Caco-2 (cell line): ENCODE results near the gene NPFFR1. TPM values are rescaled to one million over a fixed set of nuclear protein-coding genes. Genes with fewer than 3 reads are reported as not detected.

Source experiments
- BruUV-seq: library from RNA; stranded (reverse); fragments of 400-500 nt; replicated peaks from 2 replicates; lab custom pipeline; 2021; lab: Mats Ljungman, UMichigan
- CTCF ChIA-PET: fragments of 300-600 bp; sonication (Branson Sonifier 250); formaldehyde crosslinking; loops from one replicate; lab custom pipeline; 2022; ENCODE audit warnings: antibody characterized with exemption; lab: Charles Lee
- POLR2A ChIA-PET: fragments of 300-600 bp; sonication (Branson Sonifier 250); formaldehyde crosslinking; loops from one replicate; lab custom pipeline; 2022; ENCODE audit warnings: antibody characterized with exemption; lab: Charles Lee
- DNase-seq, 2 experiments: peaks; one replicate each; pipeline versions ENCODE4 v3.0.0 to v3.0.0-alpha.2; 2020 to 2022
- H3K27me3 ChIP-seq: replicated peaks from 2 replicates; pipeline ENCODE4 v1.6.0; 2011; ENCODE audit warnings: low read length; ENCODE audit not compliant: control insufficient read depth, insufficient read depth
- H3K36me3 ChIP-seq: 2 replicates; pipeline ENCODE4 v1.5.1; 2011; ENCODE audit warnings: low read length; ENCODE audit not compliant: control insufficient read depth, insufficient read depth
- H3K4me1 ChIP-seq: fragments of 250-450 bp; sonication (Bioruptor Pico); 2 replicates; pipeline ENCODE4 v1.5.1; 2020; ENCODE audit warnings: mild to moderate bottlenecking
- H3K4me3 ChIP-seq: 2 replicates; pipeline ENCODE4 v1.5.1; 2011; ENCODE audit warnings: low read depth, mild to moderate bottlenecking, control low read depth, low read length
- H3K9me3 ChIP-seq: fragments of 250-450 bp; sonication (Bioruptor Pico); 2 replicates; pipeline ENCODE4 v1.5.1; 2020; ENCODE audit warnings: mild to moderate bottlenecking, moderate library complexity
- H3K27ac Mint-ChIP-seq: one replicate; pipeline ENCODE4 v1.8.0; 2022; ENCODE audit warnings: mixed read lengths; ENCODE audit not compliant: unreplicated experiment
- H3K27me3 Mint-ChIP-seq: one replicate; pipeline ENCODE4 v1.8.0; 2022; ENCODE audit warnings: mixed read lengths; ENCODE audit not compliant: insufficient read depth, unreplicated experiment
- H3K36me3 Mint-ChIP-seq: one replicate; pipeline ENCODE4 v1.8.0; 2022; ENCODE audit warnings: mild to moderate bottlenecking, mixed read lengths; ENCODE audit not compliant: insufficient read depth, unreplicated experiment
- H3K4me1 Mint-ChIP-seq: one replicate; pipeline ENCODE4 v1.8.0; 2022; ENCODE audit warnings: low read depth, mixed read lengths; ENCODE audit not compliant: unreplicated experiment
- H3K4me3 Mint-ChIP-seq: one replicate; pipeline ENCODE4 v1.8.0; 2022; ENCODE audit warnings: mild to moderate bottlenecking, moderate library complexity, mixed read lengths; ENCODE audit not compliant: unreplicated experiment
- H3K9me3 Mint-ChIP-seq: one replicate; pipeline ENCODE4 v1.8.0; 2022; ENCODE audit warnings: mixed read lengths; ENCODE audit not compliant: unreplicated experiment
- intact Hi-C: fragments of 100-400 bp; cut with micrococcal nuclease; formaldehyde crosslinking; loops from one replicate; pipeline ENCODE4 v1.10.0; 2022; ENCODE audit not compliant: unreplicated experiment
- total RNA-seq: library from RNA; stranded (reverse); gene quantifications from 2 replicates; pipeline ENCODE4 v1.2.3, GENCODE V29; 2022
- TF ChIP-seq, protein P1 (sequence below), 2 experiments: fragments of 200-600 bp in 1 of 2; IDR thresholded peaks; 1 replicate in 1 of 2; 2 replicates in 1 of 2; pipeline versions ENCODE4 v1.5.1 to v1.8.0; 2011 to 2022; ENCODE audit warnings: antibody characterized with exemption in 1 of 2, control low read depth in 1 of 2, inconsistent platforms in 1 of 2, low read depth in 1 of 2, low read length in 1 of 2, mild to moderate bottlenecking in 1 of 2, moderate library complexity in 1 of 2; ENCODE audit not compliant: insufficient read depth in 1 of 2, severe bottlenecking in 1 of 2, unreplicated experiment in 1 of 2

NPFFR1 gene
- total RNA-seq, 1 experiment from 2014 or later, result not detected

DNA sequence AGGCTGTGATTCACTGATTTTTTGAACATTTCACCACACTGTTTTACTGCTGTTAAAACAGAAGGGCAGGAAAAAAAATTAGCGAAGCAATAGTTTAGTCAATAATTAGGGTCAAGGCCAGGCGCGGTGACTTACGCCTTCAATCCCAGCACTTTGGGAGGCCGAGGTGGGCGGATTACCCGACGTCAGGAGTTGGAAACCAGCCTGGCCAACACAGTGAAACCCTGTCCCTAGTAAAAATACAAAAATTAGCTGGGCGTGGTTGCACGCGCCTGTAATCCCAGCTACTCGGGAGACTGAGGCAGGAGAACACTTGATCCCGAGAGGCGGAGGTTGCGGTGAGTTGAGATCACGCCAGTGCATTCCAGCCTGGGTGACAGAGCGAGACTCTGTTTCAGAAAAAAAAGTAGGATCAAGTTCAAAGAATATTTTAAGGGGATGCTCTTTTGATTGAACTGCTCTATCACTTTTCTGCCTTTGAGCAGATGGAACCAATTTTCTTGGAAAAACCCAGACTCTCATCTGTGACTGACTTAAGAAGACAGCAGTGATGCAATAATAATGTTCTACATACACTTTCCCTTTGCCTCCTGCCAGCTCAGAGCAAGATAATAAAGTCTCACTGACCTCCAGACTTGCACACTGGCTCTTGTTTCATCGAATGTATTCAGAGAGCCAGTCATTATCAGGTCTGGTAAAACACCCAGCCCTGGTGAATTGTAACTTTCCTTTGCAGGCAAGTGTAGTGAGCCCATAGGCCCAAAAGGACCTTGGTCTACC lies 48.9 kb downstream of the NPFFR1 start:
- ChIA-PET CTCF (interaction anchor here (0.6 to 3.7 kb wide), 4 partner anchors 30 to 839 kb away, joined by 5 to 49 read pairs (median 18); partner anchors contain the start of gene TYSND1), POLR2A (interaction anchor here (0.5 kb wide), 1 partner anchor 85 kb away, joined by 3 read pairs; no protein-coding TSS in a partner anchor)
- Mint-ChIP-seq H3K9me3 (no peaks in the 10 kb centered on the region), H3K27me3 (no peaks in the 10 kb centered on the region), H3K36me3 (peaks cover 30% of the 10 kb centered on the region), H3K27ac (no peak overlapping the region), H3K4me1 (peaks cover 15% of the 10 kb centered on the region), H3K4me3 (peak overlapping the region; percentile 76)
- H3K27me3 ChIP-seq, result no peaks in the 10 kb centered on the region
- intact Hi-C loops, result no loop called here
- no peak for DNase-seq
- BruUV-seq, result no TSS peak
- no peaks in the 10 kb centered on the region for H3K36me3 ChIP-seq
- H3K4me1 ChIP-seq, result peaks cover 18% of the 10 kb centered on the region
- TF ChIP-seq, protein P1, sequence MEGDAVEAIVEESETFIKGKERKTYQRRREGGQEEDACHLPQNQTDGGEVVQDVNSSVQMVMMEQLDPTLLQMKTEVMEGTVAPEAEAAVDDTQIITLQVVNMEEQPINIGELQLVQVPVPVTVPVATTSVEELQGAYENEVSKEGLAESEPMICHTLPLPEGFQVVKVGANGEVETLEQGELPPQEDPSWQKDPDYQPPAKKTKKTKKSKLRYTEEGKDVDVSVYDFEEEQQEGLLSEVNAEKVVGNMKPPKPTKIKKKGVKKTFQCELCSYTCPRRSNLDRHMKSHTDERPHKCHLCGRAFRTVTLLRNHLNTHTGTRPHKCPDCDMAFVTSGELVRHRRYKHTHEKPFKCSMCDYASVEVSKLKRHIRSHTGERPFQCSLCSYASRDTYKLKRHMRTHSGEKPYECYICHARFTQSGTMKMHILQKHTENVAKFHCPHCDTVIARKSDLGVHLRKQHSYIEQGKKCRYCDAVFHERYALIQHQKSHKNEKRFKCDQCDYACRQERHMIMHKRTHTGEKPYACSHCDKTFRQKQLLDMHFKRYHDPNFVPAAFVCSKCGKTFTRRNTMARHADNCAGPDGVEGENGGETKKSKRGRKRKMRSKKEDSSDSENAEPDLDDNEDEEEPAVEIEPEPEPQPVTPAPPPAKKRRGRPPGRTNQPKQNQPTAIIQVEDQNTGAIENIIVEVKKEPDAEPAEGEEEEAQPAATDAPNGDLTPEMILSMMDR (IDR thresholded peaks at IDR 0.05; ENCODE audit: insufficient read depth in 1 of 2, low read depth in 1 of 2, low read length in 1 of 2, severe bottlenecking in 1 of 2, unreplicated experiment in 1 of 2), result no peak
- H3K9me3 ChIP-seq, result peaks cover 5% of the 10 kb centered on the region; the same call in 1 of the 2 replicates
- H3K4me3 ChIP-seq, result no peak overlapping the region

DNA sequence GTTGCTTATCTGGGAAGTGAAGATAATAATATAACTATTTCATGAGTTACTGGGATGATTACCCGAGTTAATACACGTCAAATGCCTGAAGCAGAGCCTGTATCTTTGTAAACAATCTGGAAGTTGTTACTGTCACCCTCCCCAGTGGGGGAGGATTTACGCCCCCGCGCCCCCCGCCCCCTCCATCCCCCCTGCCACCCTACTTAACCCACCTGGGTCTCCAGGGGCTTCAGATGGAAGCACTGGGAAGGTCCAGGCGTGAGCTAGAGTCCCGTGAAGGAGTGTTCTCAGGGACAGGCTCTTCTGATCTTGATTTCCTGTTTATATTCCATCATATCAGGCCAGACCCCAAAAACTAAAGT lies 49.9 kb downstream of the NPFFR1 start:
- DNase-seq, result no peak
- intact Hi-C loops, result loop anchor here (1.0 to 2.0 kb wide), 5 partner anchors 31 to 149 kb away; partner anchors contain the start of genes LRRC20 and SAR1A
- CTCF ChIA-PET, result interaction anchor here (0.5 to 3.7 kb wide), 10 partner anchors 11 to 588 kb away, joined by 3 to 80 read pairs (median 10); partner anchors contain the start of gene TYSND1

More for the DNA sequence above, 49.9 kb downstream of the NPFFR1 start:
- BruUV-seq, result no TSS peak
- no peaks in the 10 kb centered on the region for H3K36me3 ChIP-seq
- peaks cover 18% of the 10 kb centered on the region for H3K4me1 ChIP-seq
- no peaks in the 10 kb centered on the region for H3K27me3 ChIP-seq
- TF ChIP-seq, protein P1 (IDR thresholded peaks at IDR 0.05; ENCODE audit: insufficient read depth in 1 of 2, low read depth in 1 of 2, low read length in 1 of 2, severe bottlenecking in 1 of 2, unreplicated experiment in 1 of 2), result peak in 1 of 2 experiments; percentile 11
- no peaks in the 10 kb centered on the region for H3K27me3 Mint-ChIP-seq
- peaks cover 5% of the 10 kb centered on the region; the same call in 1 of the 2 replicates for H3K9me3 ChIP-seq
- POLR2A ChIA-PET, result interaction anchor here (0.7 to 2.4 kb wide), 12 partner anchors 10 to 171 kb away, joined by 3 to 25 read pairs (median 6); partner anchors contain the start of genes EIF4EBP2, SAR1A and TYSND1
- H3K4me3 Mint-ChIP-seq, result peak overlapping the region; percentile 76
- H3K4me3 ChIP-seq, result peak overlapping the region; percentile 85
- H3K4me1 Mint-ChIP-seq, result peaks cover 19% of the 10 kb centered on the region
- H3K36me3 Mint-ChIP-seq, result peaks cover 39% of the 10 kb centered on the region
- no peaks in the 10 kb centered on the region for H3K9me3 Mint-ChIP-seq
- H3K27ac Mint-ChIP-seq, result peak overlapping the region; percentile 99
